T47D (cell line): ENCODE measurements around the gene GID4.

Experiments
- DNase-seq, 2 experiments: peaks; one replicate each; pipeline versions ENCODE4 v3.0.0 to v3.0.0-alpha.2; 2011 to 2012; ENCODE audit warnings: low read depth in 1 of 2, low spot score in 1 of 2
- JUND ChIP-seq: IDR thresholded peaks from 2 replicates; pipeline ENCODE4 v1.6.1; 2012; ENCODE audit warnings: low read depth
- in situ Hi-C: cut with HindIII; loops from 2 replicates; pipeline ENCODE4 v1.10.0; 2016; ENCODE audit warnings: low sequenced_read_pairs, low pct_unique_long_range_greater_than_20kb

Gene GID4

GRCh38 chr17:18025241-18025944, 13.8 kb upstream of the GID4 start:
- DNase-seq = no peak
- in situ Hi-C loops = no loop called here
- no peak for TF ChIP-seq JUND

- DNase-seq = no peak
- in situ Hi-C loops = no loop called here
Observed at GRCh38 chr17:18025945-18026776, 13.0 kb upstream of the GID4 start.

DNA sequence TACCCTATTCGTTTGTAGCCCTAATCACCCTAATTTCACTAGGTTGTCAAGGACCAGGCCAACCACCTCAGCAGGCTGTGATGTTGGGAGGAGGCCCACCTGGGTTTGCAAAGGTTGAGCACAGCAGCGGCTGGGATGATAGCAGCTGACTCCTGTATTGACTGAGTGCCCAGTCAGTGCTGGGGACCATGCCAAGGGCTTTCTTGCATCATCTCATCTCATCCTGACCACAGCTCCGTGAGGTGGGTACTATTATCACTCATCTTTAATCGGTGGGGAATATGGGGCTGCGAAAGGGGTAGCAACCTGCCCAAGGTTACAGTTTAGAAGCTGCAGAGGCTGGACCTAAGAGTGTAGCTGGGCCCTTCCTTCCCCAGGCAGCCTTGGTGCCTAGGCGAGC, 11.9 kb upstream of the GID4 start:
- no peak for DNase-seq
- in situ Hi-C loops = no loop called here

More at GRCh38 chr17:18025945-18026776, 13.0 kb upstream of the GID4 start:
- TF ChIP-seq JUND = no peak

GRCh38 chr17:18028114-18028951, 10.9 kb upstream of the GID4 start:
- DNase-seq = no peak
- in situ Hi-C loops = no loop called here

More for the DNA sequence above, 11.9 kb upstream of the GID4 start:
- TF ChIP-seq JUND = no peak

DNA sequence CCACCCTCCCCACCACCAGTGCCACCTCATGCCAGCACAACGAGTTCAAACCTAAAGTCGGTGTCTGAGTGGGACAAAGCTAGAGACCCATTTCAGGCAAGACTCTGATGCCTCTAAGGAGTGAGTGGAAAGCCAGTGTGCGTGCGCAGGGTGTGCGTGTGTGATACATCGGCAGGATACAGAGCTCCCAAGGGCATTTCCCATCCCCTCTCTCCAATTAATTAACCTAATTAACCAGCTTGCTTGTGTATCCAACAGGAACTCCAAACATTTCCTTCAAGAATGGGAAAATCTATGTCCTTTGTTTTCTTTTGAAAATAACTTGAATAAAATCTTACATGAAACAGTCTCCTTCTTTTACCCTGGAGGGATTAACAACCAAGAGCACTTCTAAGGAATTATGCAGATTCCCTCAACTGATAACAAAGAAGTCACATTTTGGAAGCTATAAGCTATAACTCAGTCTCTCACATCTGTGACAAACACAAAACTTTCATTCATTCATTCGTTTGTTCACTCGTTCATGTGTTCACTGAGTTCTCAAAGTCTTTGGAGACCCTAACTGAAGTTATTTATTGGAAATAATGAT, 10.2 kb upstream of the GID4 start:
- no peak for DNase-seq
- no peak for TF ChIP-seq JUND
- in situ Hi-C loops = no loop called here

More at GRCh38 chr17:18028114-18028951, 10.9 kb upstream of the GID4 start:
- no peak for TF ChIP-seq JUND

- in situ Hi-C loops = no loop called here
- no peak for DNase-seq
Observed at GRCh38 chr17:18031955-18032354, 7.3 kb upstream of the GID4 start.

GRCh38 chr17:18033442-18034099, 5.6 kb upstream of the GID4 start:
- DNase-seq = peak; percentile 44 to 84
- in situ Hi-C loops = no loop called here
- TF ChIP-seq JUND = no peak

More at GRCh38 chr17:18031955-18032354, 7.3 kb upstream of the GID4 start:
- no peak for TF ChIP-seq JUND

DNA sequence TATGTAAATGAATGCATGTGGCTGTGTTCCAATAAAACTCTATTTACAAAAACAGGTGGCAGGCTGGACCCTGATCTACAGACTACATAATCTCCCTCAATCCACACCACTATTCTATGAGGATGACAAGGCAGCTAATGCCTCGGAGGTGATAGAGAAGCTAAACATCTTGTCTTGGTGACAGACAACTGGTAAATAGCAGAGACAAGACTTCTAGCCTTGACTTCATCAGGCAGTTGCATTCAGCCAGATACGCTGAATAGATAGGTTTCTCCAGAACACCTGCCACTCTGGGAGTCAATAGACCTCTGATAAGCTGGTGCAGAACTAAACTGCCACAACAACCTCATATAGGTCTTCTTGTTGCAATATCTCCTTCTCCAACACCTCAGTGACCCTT, 3.5 kb upstream of the GID4 start:
- TF ChIP-seq JUND = no peak
- DNase-seq = no peak
- in situ Hi-C loops = no loop called here

DNA sequence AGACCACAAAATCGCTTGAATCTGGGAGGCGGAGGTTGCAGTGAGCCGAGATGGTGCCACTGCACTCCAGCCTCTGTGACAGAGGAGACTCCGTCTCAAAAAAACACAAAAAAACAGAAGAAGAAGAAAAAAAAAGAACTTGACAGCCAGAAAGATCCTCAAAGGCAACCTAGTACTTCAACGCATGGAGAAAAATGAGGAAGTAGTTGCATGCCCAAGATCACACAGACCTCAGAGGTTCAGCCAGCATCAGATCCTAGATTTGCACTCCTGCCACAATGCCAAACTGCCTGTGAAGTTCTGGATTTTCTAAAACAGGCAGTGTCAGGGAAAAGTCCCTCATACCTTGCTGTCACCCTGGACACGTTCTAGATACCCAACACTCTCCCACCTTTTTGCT, 1.7 kb upstream of the GID4 start:
- in situ Hi-C loops = no loop called here
- no peak for DNase-seq
- no peak for TF ChIP-seq JUND

- no peak for TF ChIP-seq JUND
- in situ Hi-C loops = no loop called here
- no peak for DNase-seq
Observed at GRCh38 chr17:18038149-18038850, 908 bp upstream of the GID4 start.

GRCh38 chr17:18039535-18040260, 490 bp downstream of the GID4 start:
- TF ChIP-seq JUND = no peak
- peak; percentile 6 to 25 for DNase-seq
- in situ Hi-C loops = no loop called here
